HL-60 (cell line): ENCODE results near the gene SP7.

ENCODE experiments used
- CTCF ChIP-seq: IDR thresholded peaks from one replicate; pipeline ENCODE4 v1.5.1; 2011; ENCODE audit warnings: low read length, control low read depth, inconsistent platforms; ENCODE audit not compliant: insufficient read depth
- REST ChIP-seq: IDR thresholded peaks from 2 replicates; pipeline ENCODE4 v1.6.1; 2012; ENCODE audit warnings: low read depth; ENCODE audit not compliant: insufficient replicate concordance

GRCh38 chr12:53334822-53335221 lies 1.3 kb downstream of the SP7 start:
- TF ChIP-seq CTCF (no peak), REST (no peak)
